Fibroblast of skin of left biceps (primary cell): ENCODE measurements around the gene SIRPA.

Source experiments
- DNase-seq, 2 experiments: peaks; one replicate each; pipeline ENCODE4 v3.0.0-alpha.2; 2013; ENCODE audit warnings: low read depth in 2 of 2

The SIRPA gene

GRCh38 chr20:1949347-1950100, 54.3 kb downstream of the SIRPA start:
- DNase-seq: no peak

- DNase-seq: no peak
Measured at GRCh38 chr20:1950836-1951235, 55.6 kb downstream of the SIRPA start.

DNA sequence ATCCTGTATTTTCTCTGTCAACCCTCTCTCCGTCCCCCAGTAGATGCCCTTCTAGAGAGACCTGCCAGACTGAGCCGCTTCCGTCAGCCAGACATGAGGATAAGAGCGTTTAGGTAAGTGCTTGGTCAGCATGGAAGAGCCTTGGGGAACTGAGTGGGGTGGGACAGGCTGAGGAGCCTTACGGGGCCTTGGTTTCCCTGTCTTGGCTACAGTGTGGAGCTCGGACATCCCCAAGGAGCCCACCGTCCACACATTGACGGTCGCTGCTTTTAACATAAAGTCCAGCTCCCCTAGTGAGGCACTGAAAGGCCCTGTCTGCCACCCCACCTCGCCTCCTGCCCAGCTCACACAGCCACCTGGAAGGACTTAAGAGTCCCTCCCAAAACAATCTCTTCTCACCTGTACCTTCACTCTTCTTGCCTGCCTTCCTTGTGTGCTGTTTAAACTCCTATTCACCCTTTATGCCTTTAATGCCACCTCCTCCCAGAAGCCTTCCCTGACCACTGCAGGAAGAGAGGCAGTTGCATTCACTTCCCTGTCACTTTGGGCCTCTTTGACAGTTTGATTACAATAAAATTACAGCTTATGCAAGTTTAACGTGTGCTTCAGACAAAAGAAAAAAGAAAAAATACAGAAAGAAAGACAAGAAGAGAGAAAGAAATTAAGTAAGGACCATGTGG, 56.4 kb downstream of the SIRPA start:
- DNase-seq: no peak

GRCh38 chr20:1952737-1953530, 57.7 kb downstream of the SIRPA start:
- no peak for DNase-seq

GRCh38 chr20:1953621-1954020, 58.4 kb downstream of the SIRPA start:
- no peak for DNase-seq

DNA sequence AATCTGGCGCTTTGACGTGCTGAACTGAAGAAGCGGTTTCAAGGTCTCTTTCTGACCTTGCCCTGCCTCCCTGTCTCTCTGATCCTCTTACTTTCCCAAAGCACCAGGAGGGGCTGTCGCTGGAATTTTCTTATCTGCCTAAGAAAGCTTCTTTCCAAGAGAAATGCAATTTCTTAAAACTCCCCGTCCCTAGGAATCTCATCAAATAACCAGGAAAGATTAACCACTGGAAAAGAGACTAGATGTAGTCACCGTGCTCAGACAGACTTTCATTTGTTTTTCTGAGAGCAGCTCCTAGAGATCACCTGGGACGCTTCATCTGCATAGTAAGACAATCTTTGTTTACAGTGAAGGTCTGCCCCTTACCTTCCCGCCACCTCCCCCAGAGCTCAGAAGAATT, 60.0 kb downstream of the SIRPA start:
- DNase-seq: no peak

DNA sequence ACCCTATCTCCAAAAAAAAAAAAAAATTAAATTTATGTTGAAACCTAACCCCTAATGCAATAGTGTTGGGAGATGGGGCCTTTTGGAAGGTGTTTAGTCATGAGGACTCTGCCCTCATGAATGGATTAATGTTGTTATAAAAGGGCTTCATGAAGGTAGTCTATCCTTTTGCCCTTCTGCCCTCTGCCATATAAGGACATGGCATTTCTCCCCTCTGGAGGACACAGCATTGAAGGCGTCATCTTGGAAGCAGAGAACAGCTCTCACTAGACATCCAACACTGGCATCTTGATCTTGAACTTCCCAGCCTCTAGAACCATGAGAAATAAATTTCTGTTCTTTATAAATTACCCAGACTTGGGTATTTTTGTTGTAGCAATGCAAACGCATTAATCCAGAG, 63.2 kb downstream of the SIRPA start:
- no peak for DNase-seq

GRCh38 chr20:1959156-1959555, 63.9 kb downstream of the SIRPA start:
- no peak for DNase-seq

DNA sequence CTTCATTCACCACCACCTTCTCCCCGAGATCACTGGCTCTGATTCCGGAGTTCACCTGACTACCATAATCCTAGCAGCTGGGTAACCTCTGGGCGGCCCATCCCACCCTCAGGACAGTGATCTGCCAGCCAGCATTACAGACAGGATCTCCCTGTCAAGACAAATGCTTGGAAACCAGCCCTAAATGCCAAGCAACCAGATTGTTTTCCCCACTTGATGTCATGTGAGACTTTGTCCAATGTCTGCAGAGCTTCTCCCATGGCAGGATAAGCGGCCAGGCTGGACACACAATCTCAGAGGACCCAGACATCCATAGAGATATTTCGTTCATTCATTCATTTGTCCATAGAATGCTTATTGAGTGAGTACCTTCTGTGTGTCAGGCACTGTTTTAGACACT, 66.2 kb downstream of the SIRPA start:
- no peak for DNase-seq

- no peak for DNase-seq
Measured at GRCh38 chr20:1964061-1964460, 68.9 kb downstream of the SIRPA start.

DNA sequence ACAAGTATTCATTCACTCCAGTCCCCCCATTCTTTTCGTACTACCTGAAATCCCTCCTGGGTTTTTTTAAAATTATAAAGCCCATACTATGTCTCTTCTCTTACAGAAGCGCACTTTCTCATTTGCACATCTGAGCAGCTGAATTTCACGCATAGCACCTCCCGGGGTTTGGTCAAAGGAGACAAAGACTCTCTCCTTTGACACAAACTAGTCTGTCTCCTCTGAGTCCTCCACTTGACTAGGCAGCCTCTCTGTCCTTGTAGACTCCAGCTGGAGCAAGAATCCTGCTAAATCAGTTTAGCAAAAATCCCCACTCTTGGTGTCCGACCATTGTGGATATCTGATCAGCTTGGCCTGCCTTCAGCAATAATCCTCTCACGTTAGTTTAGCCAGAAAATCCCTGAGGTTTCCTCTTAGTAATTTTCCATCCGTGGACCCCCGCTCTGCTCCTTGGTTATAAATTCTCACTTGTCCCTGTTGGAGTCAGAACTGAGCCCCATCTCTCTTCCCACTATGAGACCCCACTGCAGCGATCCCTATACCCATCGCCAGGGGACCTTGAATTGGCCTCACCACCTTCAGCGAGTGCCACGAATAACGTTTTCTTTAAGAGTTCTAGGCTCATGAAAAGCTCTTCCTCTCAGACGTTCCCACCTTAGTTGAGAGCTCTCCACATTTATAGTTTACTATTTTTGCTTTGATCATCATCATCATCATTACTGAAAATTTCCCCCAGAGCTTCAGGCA, 69.6 kb downstream of the SIRPA start:
- no peak for DNase-seq

- peak in 1 of 2 experiments; percentile 15 for DNase-seq
Measured at GRCh38 chr20:1965520-1966351, 70.5 kb downstream of the SIRPA start.

GRCh38 chr20:1968964-1969363, 73.8 kb downstream of the SIRPA start:
- no peak for DNase-seq

- no peak for DNase-seq
Measured at GRCh38 chr20:1971893-1972586, 76.8 kb downstream of the SIRPA start.

DNA sequence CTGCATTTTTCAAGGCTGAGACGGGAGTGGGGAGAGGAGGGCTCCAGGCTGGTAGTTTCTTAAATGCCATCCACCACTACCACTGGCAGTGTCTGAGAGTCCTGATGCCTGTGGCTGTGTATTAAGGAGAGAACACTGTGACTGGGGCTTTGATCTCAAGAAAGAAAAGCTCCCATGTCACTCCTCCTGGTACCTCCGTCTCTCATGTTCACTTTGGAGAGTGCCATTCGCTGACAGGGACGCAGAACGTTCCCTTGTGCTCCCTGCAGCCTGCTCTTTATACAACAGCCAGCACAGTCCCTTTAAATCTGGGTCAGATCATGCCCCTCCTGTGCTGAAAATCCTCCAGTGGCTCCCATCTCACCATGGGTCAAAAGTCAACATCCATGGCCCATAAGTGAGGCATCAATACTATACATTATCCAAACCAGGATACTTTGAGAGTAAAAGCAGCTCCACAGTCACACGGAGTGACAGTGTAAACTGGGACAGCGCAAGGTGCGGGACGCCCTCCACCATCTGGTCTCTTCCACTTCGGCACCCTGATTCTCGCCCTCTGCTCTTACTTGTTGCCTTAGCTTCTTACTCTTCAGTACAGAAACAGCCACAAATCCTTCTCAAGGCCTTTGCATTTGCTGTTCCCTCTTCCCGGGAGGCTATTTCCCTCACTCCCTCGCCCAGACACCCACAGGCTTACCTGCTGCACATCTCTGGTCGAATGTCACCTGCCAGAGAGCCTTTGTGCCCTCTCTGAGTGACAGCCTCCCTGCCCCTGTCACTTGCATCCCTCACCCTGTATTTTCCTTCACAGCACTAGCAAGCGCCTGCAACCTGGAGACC, 78.6 kb downstream of the SIRPA start:
- DNase-seq: no peak

- no peak for DNase-seq
Measured at GRCh38 chr20:1975291-1975690, 80.1 kb downstream of the SIRPA start.

GRCh38 chr20:1979106-1979778, 84.0 kb downstream of the SIRPA start:
- DNase-seq: no peak

GRCh38 chr20:1982686-1983085, 87.5 kb downstream of the SIRPA start:
- DNase-seq: no peak

DNA sequence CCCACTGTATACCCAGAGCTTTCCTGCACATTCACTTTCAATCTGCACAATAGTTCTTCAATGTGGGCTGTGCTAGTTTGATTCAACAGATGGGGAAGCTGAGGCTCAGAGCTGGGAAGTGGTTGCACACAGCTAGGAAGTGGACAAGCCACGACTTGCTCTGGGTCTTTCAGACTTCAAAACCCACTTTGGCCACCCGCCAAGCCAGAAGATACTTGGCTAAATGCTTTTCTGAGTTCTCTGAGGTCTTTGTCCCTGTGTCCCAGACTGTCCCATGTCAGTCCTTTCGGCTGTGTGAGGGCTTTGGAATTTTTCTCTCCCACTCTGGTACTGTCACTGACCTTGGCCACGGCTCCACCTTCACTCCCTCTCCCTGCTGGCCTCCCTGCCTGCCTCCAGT, 88.1 kb downstream of the SIRPA start:
- DNase-seq: no peak
